ENCODE measurements around the gene CFAP107. TPM values are rescaled to one million over a fixed set of nuclear protein-coding genes. Genes with fewer than 3 reads are reported as not detected.

Gene CFAP107
- not detected in 2 replicates for total RNA-seq (ENCODE audit: low replicate concordance)

GRCh38 chr1:12745992-12746323, at the start of gene CFAP107:
Gene CFAP107, plus strand, starts transcription at chr1:12746200. Its CDS starts 231 bp downstream, at chr1:12746431.
- Histone ChIP-seq H3K4me1 (no peaks in the 10 kb centered on the region), H3K27me3 (no peaks in the 10 kb centered on the region), H3K9me3 (ENCODE audit: low read depth) (peaks cover 3% of the 10 kb centered on the region), H3K4me2 (no peak within 1 kb of the TSS), H4K20me1 (ENCODE audit: low read depth) (no peaks in the 10 kb centered on the region), H2AFZ (replicated peaks) (no peak within 1 kb of the TSS), H3K9ac (no peak within 1 kb of the TSS), H3F3A (ENCODE audit: low read depth) (no peaks in the 10 kb centered on the region), H3K79me2 (ENCODE audit: low read depth) (no peaks in the 10 kb centered on the region), H3K4me3 (no peak within 1 kb of the TSS), H3K27ac (no peak within 1 kb of the TSS), H3K36me3 (no peaks in the 10 kb centered on the region)
- H3K27me3 Mint-ChIP-seq (ENCODE audit: insufficient read depth, low read depth) = peaks cover 2% of the 10 kb centered on the region
- no peak within 1 kb of the TSS for H3K4me3 Mint-ChIP-seq
- peaks cover 15% of the 10 kb centered on the region for H3K9me3 Mint-ChIP-seq
- no peaks in the 10 kb centered on the region for H3K4me1 Mint-ChIP-seq
- H3K36me3 Mint-ChIP-seq = no peaks in the 10 kb centered on the region
- H3K27ac Mint-ChIP-seq = no peak within 1 kb of the TSS
- no peak for DNase-seq (ENCODE audit: low spot score)
- no peak for TF ChIP-seq EZH2 (IDR thresholded peaks at IDR 0.05)
- no peak for TF ChIP-seq CTCF (IDR thresholded peaks at IDR 0.05)
- no peak for TF ChIP-seq EZH2phosphoT487 (IDR thresholded peaks at IDR 0.05)

GRCh38 chr1:12696658-12697057, 49.3 kb upstream of the CFAP107 start:
- Histone ChIP-seq H3K4me1 (no peaks in the 10 kb centered on the region), H3K27me3 (no peaks in the 10 kb centered on the region), H3K9ac (no peak overlapping the region), H3F3A (ENCODE audit: low read depth) (no peaks in the 10 kb centered on the region), H3K4me3 (no peak overlapping the region), H3K4me2 (no peak overlapping the region), H3K79me2 (ENCODE audit: low read depth) (no peaks in the 10 kb centered on the region), H3K9me3 (ENCODE audit: low read depth) (no peaks in the 10 kb centered on the region), H4K20me1 (ENCODE audit: low read depth) (no peaks in the 10 kb centered on the region), H3K27ac (no peak overlapping the region), H3K36me3 (no peaks in the 10 kb centered on the region), H2AFZ (replicated peaks) (no peak overlapping the region)
- Mint-ChIP-seq H3K27ac (no peak overlapping the region), H3K4me1 (no peaks in the 10 kb centered on the region), H3K27me3 (ENCODE audit: insufficient read depth, low read depth) (peaks cover 3% of the 10 kb centered on the region), H3K9me3 (no peaks in the 10 kb centered on the region), H3K36me3 (no peaks in the 10 kb centered on the region), H3K4me3 (no peak overlapping the region)
- DNase-seq (ENCODE audit: low spot score) = no peak
- TF ChIP-seq EZH2phosphoT487 (IDR thresholded peaks at IDR 0.05) (no peak), CTCF (IDR thresholded peaks at IDR 0.05) (no peak), EZH2 (IDR thresholded peaks at IDR 0.05) (no peak)

GRCh38 chr1:12697397-12697796, 48.6 kb upstream of the CFAP107 start:
- no peak for DNase-seq (ENCODE audit: low spot score)
- H3K4me1 Mint-ChIP-seq = no peaks in the 10 kb centered on the region

More at GRCh38 chr1:12697397-12697796, 48.6 kb upstream of the CFAP107 start:
- Histone ChIP-seq H3K36me3 (no peaks in the 10 kb centered on the region), H4K20me1 (ENCODE audit: low read depth) (no peaks in the 10 kb centered on the region), H3K4me1 (no peaks in the 10 kb centered on the region), H3F3A (ENCODE audit: low read depth) (no peaks in the 10 kb centered on the region), H3K27ac (no peak overlapping the region), H3K4me2 (no peak overlapping the region), H3K9ac (no peak overlapping the region), H3K79me2 (ENCODE audit: low read depth) (no peaks in the 10 kb centered on the region), H3K9me3 (ENCODE audit: low read depth) (no peaks in the 10 kb centered on the region), H3K4me3 (no peak overlapping the region), H3K27me3 (no peaks in the 10 kb centered on the region), H2AFZ (replicated peaks) (no peak overlapping the region)
- Mint-ChIP-seq H3K27me3 (ENCODE audit: insufficient read depth, low read depth) (peaks cover 3% of the 10 kb centered on the region), H3K27ac (no peak overlapping the region), H3K9me3 (peaks cover under 1% of the 10 kb centered on the region), H3K36me3 (no peaks in the 10 kb centered on the region), H3K4me3 (no peak overlapping the region)
- TF ChIP-seq EZH2 (IDR thresholded peaks at IDR 0.05) (no peak), CTCF (IDR thresholded peaks at IDR 0.05) (no peak), EZH2phosphoT487 (IDR thresholded peaks at IDR 0.05) (no peak)
